Measurements from ENCODE around the gene M1AP. TPM values are rescaled to one million over a fixed set of nuclear protein-coding genes. Genes with fewer than 3 reads are reported as not detected.

M1AP gene
- total and polyA plus RNA-seq, 9 of the 15 experiments (the other 6 are each of a cell fraction or from before 2014, with no cell fraction given): 0.06 to 0.33 (median 0.11) TPM; not detected in 4

- TF ChIP-seq FOXP4 (CRISPR knock-in tag; IDR thresholded peaks at IDR 0.05; ENCODE audit: borderline replicate concordance): no peak
- no peak for TF ChIP-seq NCOA4 (IDR thresholded peaks at IDR 0.05; ENCODE audit: partially characterized antibody)
- TF ChIP-seq CXXC5 (CRISPR knock-in tag; IDR thresholded peaks at IDR 0.05): no peak
- TF ChIP-seq FOSL1 (tag; conservative IDR thresholded peaks at IDR 0.05): no peak
These were observed 28.2 kb upstream of the M1AP start (continued) for GRCh38 chr2:74676331-74676730.

GRCh38 chr2:74675090-74675489 lies 27.0 kb upstream of the M1AP start:
- no peak overlapping the region for H3K4me3 ChIP-seq
- CTCF ChIA-PET (ENCODE audit: low intra/inter-chr PET ratio): no interaction called here
- H3K79me2 ChIP-seq (ENCODE audit: control insufficient read depth, insufficient read depth, low read length): no peaks in the 10 kb centered on the region
- POLR2A ChIA-PET: no interaction called here
- no peaks in the 10 kb centered on the region for H3K9me3 ChIP-seq (replicated peaks; ENCODE audit: control insufficient read depth, insufficient read depth, low read depth, low read length)
- H3K27ac ChIP-seq (ENCODE audit: extremely low read depth, low read depth, low read length): no peak overlapping the region
- no peak overlapping the region for H3K9ac ChIP-seq (ENCODE audit: insufficient read depth in 1 of 2, low read depth in 2 of 2, low read length in 2 of 2)
- whole genome bisulfite sequencing (ENCODE audit: insufficient coverage, low coverage, missing lambda C conversion rate): 8% methylated on average over 6 of the region's 6 CpGs
- peaks cover 4% of the 10 kb centered on the region in 2 experiments; a peak in 2 of 5 replicates for H3K4me1 ChIP-seq (replicated peaks in 1 of 2; ENCODE audit: control insufficient read depth in 2 of 2, insufficient read depth in 2 of 2, low read length in 2 of 2)
- BruUV-seq (replicated peaks): no TSS peak
- H3K9me1 ChIP-seq (ENCODE audit: control insufficient read depth, insufficient read depth, low read length): no peaks in the 10 kb centered on the region
- no peak overlapping the region for H2AFZ ChIP-seq (ENCODE audit: low read depth, low read length)
- H3K4me2 ChIP-seq (ENCODE audit: insufficient read depth, low read length): no peak overlapping the region
- DNase-seq (ENCODE audit: extremely low read depth in 1 of 4, low spot score in 3 of 4) (peak in 3 of 4 experiments; percentile 25 to 34 (median 28)), FAIRE-seq (no peak), ATAC-seq (peak; percentile 77)
- intact Hi-C loops (cut with micrococcal nuclease): no loop called here
- in situ Hi-C loops (cut with MboI): no loop called here
- H3K36me3 ChIP-seq (ENCODE audit: control insufficient read depth, insufficient read depth, low read length): no peaks in the 10 kb centered on the region
- TF ChIP-seq THRAP3 (IDR thresholded peaks at IDR 0.05; ENCODE audit: borderline replicate concordance): no peak
- TF ChIP-seq MEF2A (IDR thresholded peaks at IDR 0.05; ENCODE audit: control insufficient read depth, low read depth, low read length): no peak
- TF ChIP-seq NFXL1 (CRISPR knock-in tag; IDR thresholded peaks at IDR 0.05): no peak
- TF ChIP-seq RAD21 (CRISPR knock-in tag; conservative IDR thresholded peaks at IDR 0.05 in 1 of 2, IDR thresholded peaks at IDR 0.05 in 1 of 2): peak in 1 of 2 experiments; percentile 59; a peak in 2 of 4 replicates
- no peak for TF ChIP-seq ZNF511 (CRISPR knock-in tag; IDR thresholded peaks at IDR 0.05)
- TF ChIP-seq CTCF (IDR thresholded peaks at IDR 0.05 in 2 of 3, conservative IDR thresholded peaks at IDR 0.05 in 1 of 3; ENCODE audit: insufficient read depth in 2 of 3, low read depth in 1 of 3, low read length in 3 of 3): peak; percentile 34 to 57 (median 41)
- no peak for TF ChIP-seq TCF7L2 (IDR thresholded peaks at IDR 0.05; ENCODE audit: low read depth, low read length)
- 0 out of 2 replicates have a peak, but pooled peaks have one; percentile 23 for TF ChIP-seq SMC3 (conservative IDR thresholded peaks at IDR 0.05; ENCODE audit: insufficient read depth, low read depth, low read length)
- no peak for TF ChIP-seq RBM15 (IDR thresholded peaks at IDR 0.05; ENCODE audit: insufficient read depth, low read length)
- no peak for TF ChIP-seq ZNF76 (CRISPR knock-in tag; IDR thresholded peaks at IDR 0.05; ENCODE audit: borderline replicate concordance)
- TF ChIP-seq SRSF3 (IDR thresholded peaks at IDR 0.05; ENCODE audit: insufficient read depth, low read length): no peak
- H3K27me3 ChIP-seq (ENCODE audit: control insufficient read depth in 2 of 2, insufficient read depth in 2 of 2, low read length in 2 of 2): peaks cover 18 to 46% of the 10 kb centered on the region in 2 experiments; a peak in 4 of 5 replicates
- no peaks in the 10 kb centered on the region for H4K20me1 ChIP-seq (replicated peaks; ENCODE audit: control insufficient read depth, insufficient read depth, low read length)
